Smooth muscle cell of the brain vasculature (primary cell): ENCODE data around the gene CKB.

Source experiments
- DNase-seq: peaks from one replicate; pipeline ENCODE4 v3.0.0-alpha.2; 2012; ENCODE audit warnings: low read depth, low spot score

The CKB gene

GRCh38 chr14:103549361-103550311 lies 27.0 kb upstream of the CKB start:
- DNase-seq = no peak

- DNase-seq = no peak
These were observed 26.1 kb upstream of the CKB start for GRCh38 chr14:103548463-103549351.

GRCh38 chr14:103547941-103548462 lies 25.4 kb upstream of the CKB start:
- no peak for DNase-seq

- no peak for DNase-seq
These were observed 24.9 kb upstream of the CKB start for GRCh38 chr14:103547455-103547940.

GRCh38 chr14:103546652-103547454 lies 24.2 kb upstream of the CKB start:
- no peak for DNase-seq

GRCh38 chr14:103545915-103546651 lies 23.5 kb upstream of the CKB start:
- no peak for DNase-seq

GRCh38 chr14:103545219-103545914 lies 22.7 kb upstream of the CKB start:
- DNase-seq = no peak

- DNase-seq = no peak
These were observed 22.0 kb upstream of the CKB start for GRCh38 chr14:103544388-103545218.

GRCh38 chr14:103543721-103544387 lies 21.2 kb upstream of the CKB start:
- DNase-seq = no peak

- DNase-seq = no peak
These were observed 20.5 kb upstream of the CKB start for GRCh38 chr14:103543140-103543539.

GRCh38 chr14:103542605-103543088 lies 20.0 kb upstream of the CKB start:
- no peak for DNase-seq

GRCh38 chr14:103541709-103542604 lies 19.3 kb upstream of the CKB start:
- DNase-seq = no peak

- DNase-seq = no peak
These were observed 18.4 kb upstream of the CKB start for GRCh38 chr14:103540821-103541708.

GRCh38 chr14:103539056-103539825 lies 16.6 kb upstream of the CKB start:
- no peak for DNase-seq

- DNase-seq = no peak
These were observed 15.8 kb upstream of the CKB start for GRCh38 chr14:103538291-103539055.
